ENCODE data around the gene NFYB.

The NFYB gene

GRCh38 chr12:104154286-104154685, 16.3 kb upstream of the NFYB start:
- Histone ChIP-seq H3K27ac (ENCODE audit: low read length) (no peak overlapping the region), H3K9me3 (ENCODE audit: insufficient read depth, low read depth, low read length) (no peaks in the 10 kb centered on the region), H3K27me3 (ENCODE audit: insufficient read depth, low read length) (no peaks in the 10 kb centered on the region), H3K36me3 (ENCODE audit: insufficient read depth, low read depth, low read length) (no peaks in the 10 kb centered on the region), H3K4me1 (ENCODE audit: insufficient read depth, low read length) (no peaks in the 10 kb centered on the region), H3K4me3 (ENCODE audit: low read length) (no peak overlapping the region), H3K9ac (ENCODE audit: low read depth, low read length) (no peak overlapping the region)

DNA sequence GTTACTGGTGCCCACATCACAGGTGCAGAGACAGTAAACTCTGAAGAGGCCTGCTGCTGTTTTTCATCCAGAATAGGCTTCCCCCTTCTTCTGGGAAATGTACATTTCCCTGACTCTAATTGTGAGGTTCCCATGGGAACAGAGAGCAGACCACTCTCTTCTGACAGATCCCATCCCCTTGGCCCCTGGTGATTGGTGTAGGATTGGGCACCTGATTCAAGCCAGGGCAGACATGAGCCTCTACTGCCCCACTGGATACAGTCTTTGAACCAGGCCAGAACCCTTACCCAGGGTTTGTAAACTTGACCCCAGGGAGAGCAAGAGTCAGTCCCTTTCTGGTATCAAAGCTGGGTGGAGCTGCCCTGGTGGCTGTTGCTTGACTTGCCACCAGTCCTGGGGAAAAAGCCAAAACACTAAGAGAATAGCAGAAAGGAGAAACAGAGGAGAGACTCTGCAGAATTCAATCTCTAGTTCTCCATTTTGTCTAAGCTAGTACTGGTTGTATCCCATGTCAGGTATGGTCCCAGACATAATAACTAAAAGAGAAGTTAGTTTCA, 14.8 kb upstream of the NFYB start:
- Histone ChIP-seq H3K27me3 (ENCODE audit: insufficient read depth, low read length) (no peaks in the 10 kb centered on the region), H3K4me1 (ENCODE audit: insufficient read depth, low read length) (no peaks in the 10 kb centered on the region), H3K27ac (ENCODE audit: low read length) (no peak overlapping the region), H3K9me3 (ENCODE audit: insufficient read depth, low read depth, low read length) (no peaks in the 10 kb centered on the region), H3K4me3 (ENCODE audit: low read length) (no peak overlapping the region), H3K36me3 (ENCODE audit: insufficient read depth, low read depth, low read length) (no peaks in the 10 kb centered on the region), H3K9ac (ENCODE audit: low read depth, low read length) (no peak overlapping the region)

- Histone ChIP-seq H3K9ac (ENCODE audit: low read depth, low read length) (no peak overlapping the region), H3K4me3 (ENCODE audit: low read length) (no peak overlapping the region), H3K4me1 (ENCODE audit: insufficient read depth, low read length) (no peaks in the 10 kb centered on the region), H3K27ac (ENCODE audit: low read length) (no peak overlapping the region), H3K27me3 (ENCODE audit: insufficient read depth, low read length) (no peaks in the 10 kb centered on the region), H3K36me3 (ENCODE audit: insufficient read depth, low read depth, low read length) (no peaks in the 10 kb centered on the region), H3K9me3 (ENCODE audit: insufficient read depth, low read depth, low read length) (no peaks in the 10 kb centered on the region)
Observed at GRCh38 chr12:104150416-104150815, 12.4 kb upstream of the NFYB start.

- no peak overlapping the region for H3K4me3 ChIP-seq (ENCODE audit: low read length)
- H3K4me1 ChIP-seq (ENCODE audit: insufficient read depth, low read length): no peaks in the 10 kb centered on the region
- H3K9ac ChIP-seq (ENCODE audit: low read depth, low read length): no peak overlapping the region
- no peaks in the 10 kb centered on the region for H3K9me3 ChIP-seq (ENCODE audit: insufficient read depth, low read depth, low read length)
- no peak overlapping the region for H3K27ac ChIP-seq (ENCODE audit: low read length)
- no peaks in the 10 kb centered on the region for H3K36me3 ChIP-seq (ENCODE audit: insufficient read depth, low read depth, low read length)
- no peaks in the 10 kb centered on the region for H3K27me3 ChIP-seq (ENCODE audit: insufficient read depth, low read length)
Observed at GRCh38 chr12:104147346-104147745, 9.3 kb upstream of the NFYB start.

DNA sequence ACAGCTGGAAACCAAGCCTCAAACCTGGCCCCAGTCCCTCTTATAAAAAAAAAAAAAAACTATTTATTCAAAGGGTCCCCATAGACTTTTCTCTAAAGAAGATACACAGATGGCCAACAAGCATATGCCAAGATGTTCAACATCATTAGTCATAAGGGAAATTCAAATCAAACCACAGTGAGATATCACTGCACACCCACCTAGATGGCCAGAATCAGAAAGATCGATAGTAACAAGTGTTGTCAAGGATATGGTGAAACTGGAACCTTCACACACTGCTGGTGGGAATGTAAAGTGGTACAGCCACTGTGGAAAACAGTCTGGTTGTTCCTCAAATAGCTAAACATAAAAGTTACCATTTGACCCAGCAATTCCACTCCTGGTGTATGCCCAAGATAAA, 5.9 kb upstream of the NFYB start:
- Histone ChIP-seq H3K4me3 (ENCODE audit: low read length) (no peak overlapping the region), H3K9me3 (ENCODE audit: insufficient read depth, low read depth, low read length) (no peaks in the 10 kb centered on the region), H3K27me3 (ENCODE audit: insufficient read depth, low read length) (peaks cover 2% of the 10 kb centered on the region; the same call in 1 of the 2 replicates), H3K27ac (ENCODE audit: low read length) (no peak overlapping the region), H3K4me1 (ENCODE audit: insufficient read depth, low read length) (no peaks in the 10 kb centered on the region), H3K36me3 (ENCODE audit: insufficient read depth, low read depth, low read length) (no peaks in the 10 kb centered on the region), H3K9ac (ENCODE audit: low read depth, low read length) (no peak overlapping the region)

DNA sequence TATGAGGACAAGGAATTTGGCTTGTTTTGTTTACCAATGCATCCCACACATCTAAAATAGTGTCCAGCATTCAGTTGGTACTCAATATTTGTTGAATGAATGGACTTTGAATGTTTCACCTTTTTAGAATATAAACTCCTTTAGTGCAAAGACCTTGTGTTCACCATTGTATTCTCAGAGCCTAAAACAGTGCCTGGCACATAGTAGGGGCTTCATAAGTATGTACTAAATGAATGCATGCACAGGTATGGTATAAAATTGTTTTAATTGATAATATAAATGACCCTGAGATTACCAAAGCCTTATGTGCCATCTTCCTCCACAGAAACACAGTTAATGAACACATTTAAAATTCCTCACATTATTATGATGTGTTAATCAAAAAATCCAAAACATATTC, 5.0 kb upstream of the NFYB start:
- peaks cover 6% of the 10 kb centered on the region; the same call in 1 of the 2 replicates for H3K27me3 ChIP-seq (ENCODE audit: insufficient read depth, low read length)

GRCh38 chr12:104142543-104142942, 4.5 kb upstream of the NFYB start:
- Histone ChIP-seq H3K4me3 (ENCODE audit: low read length) (no peak overlapping the region), H3K36me3 (ENCODE audit: insufficient read depth, low read depth, low read length) (no peaks in the 10 kb centered on the region), H3K4me1 (ENCODE audit: insufficient read depth, low read length) (no peaks in the 10 kb centered on the region), H3K9me3 (ENCODE audit: insufficient read depth, low read depth, low read length) (no peaks in the 10 kb centered on the region), H3K27ac (ENCODE audit: low read length) (no peak overlapping the region), H3K9ac (ENCODE audit: low read depth, low read length) (no peak overlapping the region), H3K27me3 (ENCODE audit: insufficient read depth, low read length) (peaks cover 6% of the 10 kb centered on the region; the same call in 1 of the 2 replicates)

More for the DNA sequence above, 5.0 kb upstream of the NFYB start:
- Histone ChIP-seq H3K9me3 (ENCODE audit: insufficient read depth, low read depth, low read length) (no peaks in the 10 kb centered on the region), H3K4me1 (ENCODE audit: insufficient read depth, low read length) (no peaks in the 10 kb centered on the region), H3K36me3 (ENCODE audit: insufficient read depth, low read depth, low read length) (no peaks in the 10 kb centered on the region), H3K27ac (ENCODE audit: low read length) (no peak overlapping the region), H3K9ac (ENCODE audit: low read depth, low read length) (no peak overlapping the region), H3K4me3 (ENCODE audit: low read length) (no peak overlapping the region)

GRCh38 chr12:104138797-104139152, 765 bp upstream of the NFYB start:
- peaks cover 15% of the 10 kb centered on the region for H3K36me3 ChIP-seq (ENCODE audit: insufficient read depth, low read depth, low read length)
- H3K4me3 ChIP-seq (ENCODE audit: low read length): peak overlapping the region; percentile 62; the same call in 1 of the 2 replicates

DNA sequence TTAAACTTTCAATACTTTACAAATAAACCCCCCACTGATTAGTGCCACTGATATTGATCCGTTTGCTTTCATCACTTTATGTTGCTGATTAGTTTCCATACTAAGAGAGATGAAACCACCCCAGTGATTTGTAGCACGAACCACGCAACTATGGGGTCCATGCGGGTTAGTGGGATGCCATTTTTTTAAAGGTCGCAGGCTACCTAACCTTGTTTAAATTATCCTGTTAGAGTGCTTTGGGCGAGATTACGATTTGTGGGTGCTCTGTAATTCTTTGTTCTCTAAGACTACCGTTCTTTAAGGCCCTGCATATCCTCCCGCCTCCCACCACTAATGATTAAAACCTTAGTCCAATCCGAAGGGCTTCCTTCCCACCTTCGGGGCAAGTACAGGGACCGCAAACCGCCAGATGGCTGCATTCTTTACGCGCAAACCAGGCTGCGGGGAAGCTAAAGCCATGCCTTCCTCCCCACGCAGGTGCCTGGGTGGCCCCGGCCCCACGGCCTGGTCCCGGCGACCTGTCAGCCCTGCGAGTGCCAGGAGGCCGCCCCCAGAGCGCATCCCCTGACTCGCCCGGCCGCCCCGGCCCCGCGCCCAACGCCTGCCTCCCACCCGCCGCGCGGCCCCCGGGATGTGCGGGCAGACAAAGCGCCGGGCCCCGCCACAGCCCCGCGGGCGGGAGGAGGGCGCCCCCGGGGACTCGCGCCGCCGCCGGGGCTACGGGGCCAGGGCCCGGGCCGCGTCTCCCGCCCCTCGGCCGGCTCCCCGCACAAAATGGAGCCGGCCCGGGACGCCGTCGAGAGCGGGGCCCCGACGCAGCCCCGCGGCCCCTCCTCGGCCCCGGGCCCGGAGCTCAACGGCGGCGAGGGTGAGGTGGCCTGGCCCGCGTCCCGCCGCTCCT, 759 bp downstream of the NFYB start:
- peaks cover 19% of the 10 kb centered on the region for H3K4me1 ChIP-seq (ENCODE audit: insufficient read depth, low read length)
- peaks cover 6% of the 10 kb centered on the region; the same call in 1 of the 2 replicates for H3K27me3 ChIP-seq (ENCODE audit: insufficient read depth, low read length)
- peaks cover 30% of the 10 kb centered on the region for H3K36me3 ChIP-seq (ENCODE audit: insufficient read depth, low read depth, low read length)
- peak overlapping the region; percentile 96 for H3K9ac ChIP-seq (ENCODE audit: low read depth, low read length)
- peak overlapping the region; percentile 92 for H3K4me3 ChIP-seq (ENCODE audit: low read length)
- no peaks in the 10 kb centered on the region for H3K9me3 ChIP-seq (ENCODE audit: insufficient read depth, low read depth, low read length)
- peak overlapping the region; percentile 75 for H3K27ac ChIP-seq (ENCODE audit: low read length)

More at GRCh38 chr12:104138797-104139152, 765 bp upstream of the NFYB start:
- Histone ChIP-seq H3K27ac (ENCODE audit: low read length) (no peak overlapping the region), H3K4me1 (ENCODE audit: insufficient read depth, low read length) (peaks cover 19% of the 10 kb centered on the region), H3K9me3 (ENCODE audit: insufficient read depth, low read depth, low read length) (no peaks in the 10 kb centered on the region), H3K27me3 (ENCODE audit: insufficient read depth, low read length) (peaks cover 6% of the 10 kb centered on the region; the same call in 1 of the 2 replicates), H3K9ac (ENCODE audit: low read depth, low read length) (peak overlapping the region; percentile 74; the same call in 1 of the 2 replicates)

DNA sequence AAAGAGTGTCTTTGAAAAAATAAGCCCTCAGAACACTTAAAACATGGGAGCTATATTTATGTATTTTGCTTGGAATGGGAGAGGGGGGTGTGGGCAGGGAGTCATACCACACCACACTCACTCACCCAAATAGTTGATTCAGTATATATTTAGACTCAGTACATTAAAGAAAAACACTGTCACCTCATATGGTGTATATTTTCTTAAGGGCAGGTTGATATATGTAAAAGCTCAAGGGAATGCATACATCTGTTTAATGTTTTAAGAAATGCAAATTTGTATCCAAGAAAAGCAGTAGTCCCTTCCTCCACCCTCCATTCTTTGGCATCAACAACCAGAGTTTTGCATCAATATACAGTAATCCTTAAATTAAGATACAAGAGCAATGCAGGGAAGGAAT, 1.4 kb downstream of the NFYB start:
- Histone ChIP-seq H3K36me3 (ENCODE audit: insufficient read depth, low read depth, low read length) (peaks cover 37% of the 10 kb centered on the region), H3K27ac (ENCODE audit: low read length) (peak overlapping the region; percentile 75), H3K4me3 (ENCODE audit: low read length) (peak overlapping the region; percentile 92), H3K4me1 (ENCODE audit: insufficient read depth, low read length) (peaks cover 19% of the 10 kb centered on the region), H3K9me3 (ENCODE audit: insufficient read depth, low read depth, low read length) (no peaks in the 10 kb centered on the region), H3K9ac (ENCODE audit: low read depth, low read length) (peak overlapping the region; percentile 96), H3K27me3 (ENCODE audit: insufficient read depth, low read length) (peaks cover 6% of the 10 kb centered on the region; the same call in 1 of the 2 replicates)

GRCh38 chr12:104134882-104135281, 3.1 kb downstream of the NFYB start:
- Histone ChIP-seq H3K36me3 (ENCODE audit: insufficient read depth, low read depth, low read length) (peaks cover 54% of the 10 kb centered on the region), H3K4me1 (ENCODE audit: insufficient read depth, low read length) (peaks cover 25% of the 10 kb centered on the region), H3K27ac (ENCODE audit: low read length) (no peak overlapping the region), H3K9me3 (ENCODE audit: insufficient read depth, low read depth, low read length) (no peaks in the 10 kb centered on the region), H3K27me3 (ENCODE audit: insufficient read depth, low read length) (peaks cover 6% of the 10 kb centered on the region; the same call in 1 of the 2 replicates), H3K4me3 (ENCODE audit: low read length) (0 out of 2 replicates have a peak overlapping the region, but pooled peaks have one; percentile 19), H3K9ac (ENCODE audit: low read depth, low read length) (peak overlapping the region; percentile 48; the same call in 1 of the 2 replicates)

- no peak overlapping the region for H3K27ac ChIP-seq (ENCODE audit: low read length)
- H3K9ac ChIP-seq (ENCODE audit: low read depth, low read length): no peak overlapping the region
- H3K4me1 ChIP-seq (ENCODE audit: insufficient read depth, low read length): peaks cover 25% of the 10 kb centered on the region
- peaks cover 62% of the 10 kb centered on the region for H3K36me3 ChIP-seq (ENCODE audit: insufficient read depth, low read depth, low read length)
- H3K9me3 ChIP-seq (ENCODE audit: insufficient read depth, low read depth, low read length): no peaks in the 10 kb centered on the region
- H3K27me3 ChIP-seq (ENCODE audit: insufficient read depth, low read length): peaks cover 3% of the 10 kb centered on the region; the same call in 1 of the 2 replicates
- H3K4me3 ChIP-seq (ENCODE audit: low read length): no peak overlapping the region
Observed at GRCh38 chr12:104133866-104134265, 4.1 kb downstream of the NFYB start.
